ENCODE results near the gene TBC1D22A. TPM values are rescaled to one million over a fixed set of nuclear protein-coding genes. Genes with fewer than 3 reads are reported as not detected.

The TBC1D22A gene
- total and polyA plus RNA-seq, 10 of the 15 experiments (the other 5 are each of a cell fraction or from before 2014, with no cell fraction given): 0.63 to 44.7 (median 27.4) TPM

DNA sequence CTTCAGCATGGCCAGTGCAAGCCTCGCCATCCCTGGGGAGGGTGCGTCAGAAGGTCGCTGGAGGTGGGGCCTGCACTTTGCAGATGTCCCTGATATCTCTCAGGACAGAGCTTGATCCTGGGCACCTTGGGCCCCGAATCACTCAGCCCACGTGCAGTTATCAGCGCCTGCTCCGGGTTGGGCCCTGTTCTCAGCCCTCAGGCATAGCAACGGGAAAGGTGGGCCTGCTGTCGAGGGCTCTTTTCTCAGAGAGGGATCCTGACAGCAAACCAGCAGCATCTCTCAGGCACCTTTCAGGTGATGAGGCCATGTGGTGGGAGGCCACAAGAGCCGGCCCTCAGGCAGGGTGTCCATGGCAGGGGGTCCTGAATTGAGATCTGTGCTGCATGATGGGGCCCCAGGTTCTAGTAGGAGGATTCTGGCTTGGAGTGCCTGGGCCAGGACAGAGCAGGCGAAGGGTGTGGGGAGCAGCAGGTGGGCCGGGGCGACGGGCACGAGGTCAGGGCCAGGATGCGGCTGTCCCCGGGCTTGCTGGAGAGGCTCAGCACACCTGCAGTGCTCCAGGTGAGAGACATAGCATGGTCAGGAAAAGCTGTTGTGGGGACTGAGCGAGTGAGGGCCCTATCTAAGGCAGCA is 280.5 kb downstream of the TBC1D22A start:
- ChIA-PET RAD21 (ENCODE audit: unreplicated experiment) (no interaction called here), SMC1A (ENCODE audit: uncharacterized antibody, unreplicated experiment) (no interaction called here), CTCF (no interaction called here), POLR2A (no interaction called here)
- H3K4me3 ChIP-seq: no peak overlapping the region
- no peak overlapping the region for H3K4me2 ChIP-seq (ENCODE audit: control insufficient read depth, insufficient read depth)
- H3K9ac ChIP-seq (ENCODE audit: control insufficient read depth, insufficient read depth, low read length): no peak overlapping the region
- H3K36me3 ChIP-seq (ENCODE audit: control insufficient read depth in 2 of 2, insufficient read depth in 2 of 2, low read length in 1 of 2): peaks cover 0 to 3% of the 10 kb centered on the region in 2 experiments; a peak in 3 of 4 replicates
- BruUV-seq (replicated peaks): no TSS peak
- intact Hi-C loops (cut with micrococcal nuclease; ENCODE audit: unreplicated experiment): no loop called here
- peaks cover 1% of the 10 kb centered on the region; the same call in 1 of the 2 replicates for H3K4me1 ChIP-seq (ENCODE audit: control insufficient read depth, insufficient read depth, low read length)
- no peaks in the 10 kb centered on the region for H3K9me3 ChIP-seq (replicated peaks; ENCODE audit: control insufficient read depth, insufficient read depth, low read length)
- no peaks in the 10 kb centered on the region for H3K79me2 ChIP-seq (ENCODE audit: control insufficient read depth, insufficient read depth, low read length)
- FAIRE-seq (no peak), ATAC-seq (no peak), DNase-seq (ENCODE audit: low read depth, low spot score) (no peak)
- no peak overlapping the region for H3K27ac ChIP-seq (ENCODE audit: control insufficient read depth, insufficient read depth)
- in situ Hi-C loops (cut with MboI): no loop called here
- no peaks in the 10 kb centered on the region for H3K27me3 ChIP-seq (replicated peaks in 1 of 2; ENCODE audit: control insufficient read depth in 2 of 2, insufficient read depth in 2 of 2, low read length in 1 of 2)
- 92% methylated on average over 18 of the region's 18 CpGs for WGBS (ENCODE audit: insufficient coverage, insufficient replicate concordance, low lambda C conversion rate, missing lambda C conversion rate)
- no peak overlapping the region for H2AFZ ChIP-seq (ENCODE audit: control insufficient read depth, low read depth, low read length)
- no peaks in the 10 kb centered on the region for H4K20me1 ChIP-seq (ENCODE audit: control insufficient read depth, insufficient read depth)
- no peak for TF ChIP-seq ATF7 (IDR thresholded peaks at IDR 0.05; ENCODE audit: low read depth)
- no peak for TF ChIP-seq ZNF24 (IDR thresholded peaks at IDR 0.05)
- TF ChIP-seq, protein P1, sequence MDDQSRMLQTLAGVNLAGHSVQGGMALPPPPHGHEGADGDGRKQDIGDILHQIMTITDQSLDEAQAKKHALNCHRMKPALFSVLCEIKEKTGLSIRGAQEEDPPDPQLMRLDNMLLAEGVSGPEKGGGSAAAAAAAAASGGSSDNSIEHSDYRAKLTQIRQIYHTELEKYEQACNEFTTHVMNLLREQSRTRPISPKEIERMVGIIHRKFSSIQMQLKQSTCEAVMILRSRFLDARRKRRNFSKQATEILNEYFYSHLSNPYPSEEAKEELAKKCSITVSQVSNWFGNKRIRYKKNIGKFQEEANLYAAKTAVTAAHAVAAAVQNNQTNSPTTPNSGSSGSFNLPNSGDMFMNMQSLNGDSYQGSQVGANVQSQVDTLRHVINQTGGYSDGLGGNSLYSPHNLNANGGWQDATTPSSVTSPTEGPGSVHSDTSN (IDR thresholded peaks at IDR 0.05; ENCODE audit: insufficient replicate concordance, low read depth, low read length): no peak
- no peak for TF ChIP-seq NR2C1 (IDR thresholded peaks at IDR 0.05)
- TF ChIP-seq HCFC1 (IDR thresholded peaks at IDR 0.05; ENCODE audit: low read length): no peak
- no peak for TF ChIP-seq TBL1XR1 (IDR thresholded peaks at IDR 0.05; ENCODE audit: low read depth, low read length)
- TF ChIP-seq BRCA1 (IDR thresholded peaks at IDR 0.05; ENCODE audit: low read depth, low read length): no peak
- no peak for TF ChIP-seq RB1 (IDR thresholded peaks at IDR 0.05; ENCODE audit: borderline replicate concordance)
- TF ChIP-seq, protein P2, sequence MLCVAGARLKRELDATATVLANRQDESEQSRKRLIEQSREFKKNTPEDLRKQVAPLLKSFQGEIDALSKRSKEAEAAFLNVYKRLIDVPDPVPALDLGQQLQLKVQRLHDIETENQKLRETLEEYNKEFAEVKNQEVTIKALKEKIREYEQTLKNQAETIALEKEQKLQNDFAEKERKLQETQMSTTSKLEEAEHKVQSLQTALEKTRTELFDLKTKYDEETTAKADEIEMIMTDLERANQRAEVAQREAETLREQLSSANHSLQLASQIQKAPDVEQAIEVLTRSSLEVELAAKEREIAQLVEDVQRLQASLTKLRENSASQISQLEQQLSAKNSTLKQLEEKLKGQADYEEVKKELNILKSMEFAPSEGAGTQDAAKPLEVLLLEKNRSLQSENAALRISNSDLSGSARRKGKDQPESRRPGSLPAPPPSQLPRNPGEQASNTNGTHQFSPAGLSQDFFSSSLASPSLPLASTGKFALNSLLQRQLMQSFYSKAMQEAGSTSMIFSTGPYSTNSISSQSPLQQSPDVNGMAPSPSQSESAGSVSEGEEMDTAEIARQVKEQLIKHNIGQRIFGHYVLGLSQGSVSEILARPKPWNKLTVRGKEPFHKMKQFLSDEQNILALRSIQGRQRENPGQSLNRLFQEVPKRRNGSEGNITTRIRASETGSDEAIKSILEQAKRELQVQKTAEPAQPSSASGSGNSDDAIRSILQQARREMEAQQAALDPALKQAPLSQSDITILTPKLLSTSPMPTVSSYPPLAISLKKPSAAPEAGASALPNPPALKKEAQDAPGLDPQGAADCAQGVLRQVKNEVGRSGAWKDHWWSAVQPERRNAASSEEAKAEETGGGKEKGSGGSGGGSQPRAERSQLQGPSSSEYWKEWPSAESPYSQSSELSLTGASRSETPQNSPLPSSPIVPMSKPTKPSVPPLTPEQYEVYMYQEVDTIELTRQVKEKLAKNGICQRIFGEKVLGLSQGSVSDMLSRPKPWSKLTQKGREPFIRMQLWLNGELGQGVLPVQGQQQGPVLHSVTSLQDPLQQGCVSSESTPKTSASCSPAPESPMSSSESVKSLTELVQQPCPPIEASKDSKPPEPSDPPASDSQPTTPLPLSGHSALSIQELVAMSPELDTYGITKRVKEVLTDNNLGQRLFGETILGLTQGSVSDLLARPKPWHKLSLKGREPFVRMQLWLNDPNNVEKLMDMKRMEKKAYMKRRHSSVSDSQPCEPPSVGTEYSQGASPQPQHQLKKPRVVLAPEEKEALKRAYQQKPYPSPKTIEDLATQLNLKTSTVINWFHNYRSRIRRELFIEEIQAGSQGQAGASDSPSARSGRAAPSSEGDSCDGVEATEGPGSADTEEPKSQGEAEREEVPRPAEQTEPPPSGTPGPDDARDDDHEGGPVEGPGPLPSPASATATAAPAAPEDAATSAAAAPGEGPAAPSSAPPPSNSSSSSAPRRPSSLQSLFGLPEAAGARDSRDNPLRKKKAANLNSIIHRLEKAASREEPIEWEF (IDR thresholded peaks at IDR 0.05; ENCODE audit: insufficient replicate concordance, low read depth, low read length): no peak
- no peak for TF ChIP-seq ZBED1 (IDR thresholded peaks at IDR 0.05; ENCODE audit: borderline replicate concordance)
- no peak for TF ChIP-seq YBX1 (IDR thresholded peaks at IDR 0.05)
- no peak for TF ChIP-seq SUZ12 (IDR thresholded peaks at IDR 0.05; ENCODE audit: unreplicated experiment)
- TF ChIP-seq, protein P3, sequence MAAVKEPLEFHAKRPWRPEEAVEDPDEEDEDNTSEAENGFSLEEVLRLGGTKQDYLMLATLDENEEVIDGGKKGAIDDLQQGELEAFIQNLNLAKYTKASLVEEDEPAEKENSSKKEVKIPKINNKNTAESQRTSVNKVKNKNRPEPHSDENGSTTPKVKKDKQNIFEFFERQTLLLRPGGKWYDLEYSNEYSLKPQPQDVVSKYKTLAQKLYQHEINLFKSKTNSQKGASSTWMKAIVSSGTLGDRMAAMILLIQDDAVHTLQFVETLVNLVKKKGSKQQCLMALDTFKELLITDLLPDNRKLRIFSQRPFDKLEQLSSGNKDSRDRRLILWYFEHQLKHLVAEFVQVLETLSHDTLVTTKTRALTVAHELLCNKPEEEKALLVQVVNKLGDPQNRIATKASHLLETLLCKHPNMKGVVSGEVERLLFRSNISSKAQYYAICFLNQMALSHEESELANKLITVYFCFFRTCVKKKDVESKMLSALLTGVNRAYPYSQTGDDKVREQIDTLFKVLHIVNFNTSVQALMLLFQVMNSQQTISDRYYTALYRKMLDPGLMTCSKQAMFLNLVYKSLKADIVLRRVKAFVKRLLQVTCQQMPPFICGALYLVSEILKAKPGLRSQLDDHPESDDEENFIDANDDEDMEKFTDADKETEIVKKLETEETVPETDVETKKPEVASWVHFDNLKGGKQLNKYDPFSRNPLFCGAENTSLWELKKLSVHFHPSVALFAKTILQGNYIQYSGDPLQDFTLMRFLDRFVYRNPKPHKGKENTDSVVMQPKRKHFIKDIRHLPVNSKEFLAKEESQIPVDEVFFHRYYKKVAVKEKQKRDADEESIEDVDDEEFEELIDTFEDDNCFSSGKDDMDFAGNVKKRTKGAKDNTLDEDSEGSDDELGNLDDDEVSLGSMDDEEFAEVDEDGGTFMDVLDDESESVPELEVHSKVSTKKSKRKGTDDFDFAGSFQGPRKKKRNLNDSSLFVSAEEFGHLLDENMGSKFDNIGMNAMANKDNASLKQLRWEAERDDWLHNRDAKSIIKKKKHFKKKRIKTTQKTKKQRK (IDR thresholded peaks at IDR 0.05; ENCODE audit: low read depth, low read length): no peak
- TF ChIP-seq MYC (IDR thresholded peaks at IDR 0.05; ENCODE audit: insufficient read depth, insufficient read length, insufficient replicate concordance, low read length, severe bottlenecking): no peak
- no peak for TF ChIP-seq MEF2A (IDR thresholded peaks at IDR 0.05; ENCODE audit: insufficient read depth, low read depth, low read length)
- TF ChIP-seq CBFB (IDR thresholded peaks at IDR 0.05; ENCODE audit: low read depth): no peak

Measured in GM12878 (cell line).